Ishikawa (cell line): ENCODE measurements around the gene GRM5.

Experiments
- CEBPB ChIP-seq: IDR thresholded peaks from 2 replicates; pipeline ENCODE4 v1.6.1; 2012
- CREB1 ChIP-seq: IDR thresholded peaks from 2 replicates; pipeline ENCODE4 v1.6.1; 2012; ENCODE audit warnings: low read depth
- EGR1 ChIP-seq: IDR thresholded peaks from 2 replicates; pipeline ENCODE4 v1.6.1; 2012
- EP300 ChIP-seq: IDR thresholded peaks from 2 replicates; pipeline ENCODE4 v1.6.1; 2012; ENCODE audit warnings: borderline replicate concordance
- FOXM1 ChIP-seq: IDR thresholded peaks from 2 replicates; pipeline ENCODE4 v1.6.1; 2012; ENCODE audit warnings: low read depth, borderline replicate concordance
- MAX ChIP-seq: IDR thresholded peaks from 2 replicates; pipeline ENCODE4 v1.6.1; 2012
- NFIC ChIP-seq: IDR thresholded peaks from 2 replicates; pipeline ENCODE4 v1.6.1; 2012
- RAD21 ChIP-seq: IDR thresholded peaks from 2 replicates; pipeline ENCODE4 v1.6.1; 2012; ENCODE audit warnings: low read depth
- REST ChIP-seq: IDR thresholded peaks from 2 replicates; pipeline ENCODE4 v1.6.1; 2012; ENCODE audit warnings: low read depth, mild to moderate bottlenecking
- TAF1 ChIP-seq: IDR thresholded peaks from 2 replicates; pipeline ENCODE4 v1.6.1; 2012; ENCODE audit warnings: low read depth, mild to moderate bottlenecking
- TCF12 ChIP-seq: IDR thresholded peaks from 2 replicates; pipeline ENCODE4 v1.6.1; 2012; ENCODE audit warnings: low read depth
- TEAD4 ChIP-seq: IDR thresholded peaks from 2 replicates; pipeline ENCODE4 v1.6.1; 2012
- USF1 ChIP-seq: IDR thresholded peaks from 2 replicates; pipeline ENCODE4 v1.6.1; 2012
- YY1 ChIP-seq: IDR thresholded peaks from 2 replicates; pipeline ENCODE4 v1.6.1; 2012; ENCODE audit warnings: low read depth
- ZBTB7A ChIP-seq: IDR thresholded peaks from 2 replicates; pipeline ENCODE4 v1.6.1; 2012; ENCODE audit warnings: low read depth

GRM5 gene

GRCh38 chr11:88454881-88455280 is 610.9 kb downstream of the GRM5 start:
- no peak for TF ChIP-seq EGR1
- no peak for TF ChIP-seq CEBPB
- TF ChIP-seq USF1 = no peak
- no peak for TF ChIP-seq TEAD4
- no peak for TF ChIP-seq REST
- no peak for TF ChIP-seq NFIC
- no peak for TF ChIP-seq TCF12
- TF ChIP-seq EP300 = no peak
- TF ChIP-seq CREB1 = no peak
- TF ChIP-seq YY1 = no peak
- no peak for TF ChIP-seq RAD21
- no peak for TF ChIP-seq TAF1
- TF ChIP-seq ZBTB7A = no peak
- no peak for TF ChIP-seq MAX
- no peak for TF ChIP-seq FOXM1
